ENCODE results near the gene PLCH1.

Gene PLCH1

DNA sequence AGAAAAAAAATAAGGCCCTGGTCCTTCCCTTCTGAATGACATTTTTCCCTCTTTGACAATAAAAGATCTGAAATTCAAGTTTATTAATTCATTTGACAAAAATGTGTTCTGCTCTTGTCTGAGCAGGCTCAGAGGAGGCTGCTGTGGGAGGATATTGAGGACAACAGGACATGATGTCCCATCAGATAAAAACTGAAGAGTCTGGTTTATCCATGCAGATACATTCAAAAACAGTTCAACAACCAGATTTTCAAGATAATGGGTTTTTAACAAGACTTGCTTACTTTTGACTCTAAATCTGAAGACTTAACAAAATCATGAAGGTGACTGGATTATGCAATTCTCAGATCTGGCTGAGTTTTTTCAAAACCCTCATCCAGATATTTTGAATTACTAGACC is 414.5 kb downstream of the PLCH1 start:
- Histone ChIP-seq H4K8ac (ENCODE audit: low read length) (no peak overlapping the region), H2BK5ac (ENCODE audit: low read depth, low read length, poor library complexity, severe bottlenecking) (no peak overlapping the region), H3K9me3 (ENCODE audit: control insufficient read depth, low read length) (no peaks in the 10 kb centered on the region), H2AFZ (ENCODE audit: low read depth, low read length) (no peak overlapping the region), H2BK120ac (ENCODE audit: low read depth, low read length) (no peak overlapping the region), H4K91ac (ENCODE audit: low read length) (no peak overlapping the region), H3K27ac (ENCODE audit: low read length, poor library complexity, severe bottlenecking) (no peak overlapping the region), H3K18ac (ENCODE audit: low read depth in 1 of 2, low read length in 2 of 2) (no peak overlapping the region), H3K79me1 (replicated peaks; ENCODE audit: low read length, poor library complexity, severe bottlenecking) (no peaks in the 10 kb centered on the region), H3K4me1 (ENCODE audit: control insufficient read depth, insufficient read depth, low read depth, low read length) (no peaks in the 10 kb centered on the region), H3K4me3 (ENCODE audit: insufficient read depth in 1 of 2, low read depth in 1 of 2, low read length in 2 of 2) (no peak overlapping the region), H3K4me2 (ENCODE audit: low read length, poor library complexity, severe bottlenecking) (no peak overlapping the region), H3K36me3 (ENCODE audit: control insufficient read depth in 1 of 2, insufficient read depth in 2 of 2, low read depth in 1 of 2, low read length in 2 of 2) (no peaks in the 10 kb centered on the region), H3K9ac (ENCODE audit: low read length) (no peak overlapping the region), H2BK12ac (ENCODE audit: low read length in 2 of 2) (no peak overlapping the region), H3K27me3 (ENCODE audit: control insufficient read depth in 1 of 2, insufficient read depth in 1 of 2, low read length in 2 of 2) (no peaks in the 10 kb centered on the region), H3K14ac (ENCODE audit: low read length in 2 of 2) (no peak overlapping the region), H2BK15ac (ENCODE audit: low read depth, poor library complexity, severe bottlenecking) (no peak overlapping the region), H2AK5ac (ENCODE audit: low read length, severe bottlenecking) (no peak overlapping the region), H3K4ac (ENCODE audit: low read depth in 1 of 2, low read length in 2 of 2) (no peak overlapping the region), H3K23ac (ENCODE audit: low read length in 2 of 2) (no peak overlapping the region)
- DNase-seq, result no peak

DNA sequence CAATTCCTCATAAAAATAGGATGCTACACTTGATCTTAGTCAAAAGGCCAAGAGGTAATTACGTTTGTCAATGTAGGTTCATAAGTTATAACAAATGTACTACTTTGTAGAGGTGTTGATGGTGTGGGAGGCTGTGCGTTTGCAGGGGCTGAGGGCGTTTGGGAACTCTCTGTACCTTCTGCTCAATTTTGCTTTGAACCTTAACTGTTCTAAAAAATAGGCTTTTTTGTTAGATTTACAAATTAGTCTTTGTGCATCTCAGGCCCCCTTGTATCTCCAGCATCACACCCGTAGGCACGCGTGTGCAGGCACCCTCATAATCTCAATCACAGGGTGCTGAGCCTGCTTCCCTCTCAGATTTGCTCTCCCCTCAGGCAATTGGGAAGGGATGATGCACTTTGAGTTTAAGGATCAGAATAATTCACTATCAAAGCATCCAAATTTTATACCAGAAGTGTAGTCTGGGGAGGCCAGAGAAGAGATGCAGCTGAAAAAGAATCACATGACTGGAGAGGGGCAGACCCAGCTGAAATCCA is 415.3 kb downstream of the PLCH1 start:
- H2BK15ac ChIP-seq (ENCODE audit: low read depth, poor library complexity, severe bottlenecking), result no peak overlapping the region
- DNase-seq, result no peak
- no peak overlapping the region for H3K4me2 ChIP-seq (ENCODE audit: low read length, poor library complexity, severe bottlenecking)
- H2BK5ac ChIP-seq (ENCODE audit: low read depth, low read length, poor library complexity, severe bottlenecking), result no peak overlapping the region
- H2AK5ac ChIP-seq (ENCODE audit: low read length, severe bottlenecking), result no peak overlapping the region
- no peak overlapping the region for H3K14ac ChIP-seq (ENCODE audit: low read length in 2 of 2)
- H3K4me3 ChIP-seq (ENCODE audit: insufficient read depth in 1 of 2, low read depth in 1 of 2, low read length in 2 of 2), result no peak overlapping the region
- H3K27ac ChIP-seq (ENCODE audit: low read length, poor library complexity, severe bottlenecking), result no peak overlapping the region
- no peak overlapping the region for H3K4ac ChIP-seq (ENCODE audit: low read depth in 1 of 2, low read length in 2 of 2)
- H3K79me1 ChIP-seq (replicated peaks; ENCODE audit: low read length, poor library complexity, severe bottlenecking), result no peaks in the 10 kb centered on the region
- 77% methylated on average over 3 of the region's 6 CpGs for WGBS
- H3K9ac ChIP-seq (ENCODE audit: low read length), result no peak overlapping the region
- no peak overlapping the region for H2AFZ ChIP-seq (ENCODE audit: low read depth, low read length)
- H4K91ac ChIP-seq (ENCODE audit: low read length), result no peak overlapping the region
- H3K9me3 ChIP-seq (ENCODE audit: control insufficient read depth, low read length), result no peaks in the 10 kb centered on the region
- H3K27me3 ChIP-seq (ENCODE audit: control insufficient read depth in 1 of 2, insufficient read depth in 1 of 2, low read length in 2 of 2), result no peaks in the 10 kb centered on the region
- H2BK120ac ChIP-seq (ENCODE audit: low read depth, low read length), result no peak overlapping the region
- no peak overlapping the region for H3K18ac ChIP-seq (ENCODE audit: low read depth in 1 of 2, low read length in 2 of 2)
- no peak overlapping the region for H2BK12ac ChIP-seq (ENCODE audit: low read length in 2 of 2)
- H4K8ac ChIP-seq (ENCODE audit: low read length), result no peak overlapping the region
- H3K36me3 ChIP-seq (ENCODE audit: control insufficient read depth in 1 of 2, insufficient read depth in 2 of 2, low read depth in 1 of 2, low read length in 2 of 2), result no peaks in the 10 kb centered on the region
- no peaks in the 10 kb centered on the region for H3K4me1 ChIP-seq (ENCODE audit: control insufficient read depth, insufficient read depth, low read depth, low read length)
- H3K23ac ChIP-seq (ENCODE audit: low read length in 2 of 2), result no peak overlapping the region

DNA sequence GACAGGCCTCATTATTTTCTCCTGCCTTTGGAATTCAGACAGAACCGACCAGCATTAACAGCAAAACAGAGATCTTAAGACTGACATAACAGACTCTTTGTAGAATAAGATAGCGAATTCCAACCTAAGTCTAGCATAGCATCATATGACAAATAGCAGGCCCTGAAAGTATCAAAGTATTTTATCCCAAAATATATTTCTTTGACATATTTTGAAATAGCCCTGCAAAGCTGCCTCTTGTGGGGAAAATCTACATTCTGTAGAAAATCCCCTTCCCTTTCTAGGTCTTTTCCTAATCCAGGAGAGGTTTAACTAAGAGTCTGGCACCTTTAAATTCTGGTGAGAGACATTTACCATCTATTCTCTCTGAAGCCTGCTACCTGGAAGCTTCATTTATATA is 417.0 kb downstream of the PLCH1 start:
- Histone ChIP-seq H2BK15ac (ENCODE audit: low read depth, poor library complexity, severe bottlenecking) (no peak overlapping the region), H4K91ac (ENCODE audit: low read length) (no peak overlapping the region), H3K9me3 (ENCODE audit: control insufficient read depth, low read length) (no peaks in the 10 kb centered on the region), H3K4me2 (ENCODE audit: low read length, poor library complexity, severe bottlenecking) (no peak overlapping the region), H3K4ac (ENCODE audit: low read depth in 1 of 2, low read length in 2 of 2) (no peak overlapping the region), H4K8ac (ENCODE audit: low read length) (no peak overlapping the region), H2AFZ (ENCODE audit: low read depth, low read length) (no peak overlapping the region), H3K14ac (ENCODE audit: low read length in 2 of 2) (no peak overlapping the region), H3K4me3 (ENCODE audit: insufficient read depth in 1 of 2, low read depth in 1 of 2, low read length in 2 of 2) (no peak overlapping the region), H2BK5ac (ENCODE audit: low read depth, low read length, poor library complexity, severe bottlenecking) (no peak overlapping the region), H3K27ac (ENCODE audit: low read length, poor library complexity, severe bottlenecking) (no peak overlapping the region), H3K4me1 (ENCODE audit: control insufficient read depth, insufficient read depth, low read depth, low read length) (no peaks in the 10 kb centered on the region), H3K18ac (ENCODE audit: low read depth in 1 of 2, low read length in 2 of 2) (no peak overlapping the region), H3K23ac (ENCODE audit: low read length in 2 of 2) (no peak overlapping the region), H3K9ac (ENCODE audit: low read length) (no peak overlapping the region), H3K27me3 (ENCODE audit: control insufficient read depth in 1 of 2, insufficient read depth in 1 of 2, low read length in 2 of 2) (no peaks in the 10 kb centered on the region), H3K36me3 (ENCODE audit: control insufficient read depth in 1 of 2, insufficient read depth in 2 of 2, low read depth in 1 of 2, low read length in 2 of 2) (no peaks in the 10 kb centered on the region), H2BK120ac (ENCODE audit: low read depth, low read length) (no peak overlapping the region), H2BK12ac (ENCODE audit: low read length in 2 of 2) (no peak overlapping the region), H2AK5ac (ENCODE audit: low read length, severe bottlenecking) (no peak overlapping the region), H3K79me1 (replicated peaks; ENCODE audit: low read length, poor library complexity, severe bottlenecking) (no peaks in the 10 kb centered on the region)
- 75% methylated on average over 2 of the region's 2 CpGs for WGBS
- DNase-seq, result no peak

DNA sequence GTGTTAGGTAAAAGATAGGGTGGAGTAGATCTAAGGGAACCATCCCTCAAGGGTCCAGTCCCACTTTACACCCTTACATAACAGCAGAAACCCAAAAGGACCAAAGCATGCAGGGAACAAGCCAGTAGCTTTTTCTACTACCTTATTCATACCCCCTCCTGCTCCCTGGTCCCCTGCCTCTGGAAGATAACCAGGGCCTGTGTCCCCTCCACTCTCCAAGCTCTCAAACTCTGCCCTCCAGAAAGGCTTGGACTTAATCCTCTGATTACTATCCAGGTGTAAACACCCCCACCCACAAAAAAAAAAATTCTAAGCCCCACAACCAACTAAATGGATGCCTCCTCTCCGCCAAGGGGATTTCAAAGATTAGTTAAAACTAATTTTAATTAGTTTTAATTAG is 417.4 kb downstream of the PLCH1 start:
- H3K36me3 ChIP-seq (ENCODE audit: control insufficient read depth in 1 of 2, insufficient read depth in 2 of 2, low read depth in 1 of 2, low read length in 2 of 2), result no peaks in the 10 kb centered on the region
- no peak overlapping the region for H3K18ac ChIP-seq (ENCODE audit: low read depth in 1 of 2, low read length in 2 of 2)
- H2BK12ac ChIP-seq (ENCODE audit: low read length in 2 of 2), result no peak overlapping the region
- WGBS, result no CpG with 5 or more reads among the region's 1 CpG
- no peak overlapping the region for H3K4ac ChIP-seq (ENCODE audit: low read depth in 1 of 2, low read length in 2 of 2)
- no peak overlapping the region for H3K4me2 ChIP-seq (ENCODE audit: low read length, poor library complexity, severe bottlenecking)
- no peak overlapping the region for H3K27ac ChIP-seq (ENCODE audit: low read length, poor library complexity, severe bottlenecking)
- H3K4me3 ChIP-seq (ENCODE audit: insufficient read depth in 1 of 2, low read depth in 1 of 2, low read length in 2 of 2), result no peak overlapping the region
- H3K23ac ChIP-seq (ENCODE audit: low read length in 2 of 2), result no peak overlapping the region
- no peak overlapping the region for H2BK5ac ChIP-seq (ENCODE audit: low read depth, low read length, poor library complexity, severe bottlenecking)
- no peak overlapping the region for H2AFZ ChIP-seq (ENCODE audit: low read depth, low read length)
- no peak overlapping the region for H2AK5ac ChIP-seq (ENCODE audit: low read length, severe bottlenecking)
- no peak overlapping the region for H4K91ac ChIP-seq (ENCODE audit: low read length)
- H4K8ac ChIP-seq (ENCODE audit: low read length), result no peak overlapping the region
- H3K9me3 ChIP-seq (ENCODE audit: control insufficient read depth, low read length), result no peaks in the 10 kb centered on the region
- no peak overlapping the region for H3K9ac ChIP-seq (ENCODE audit: low read length)
- no peaks in the 10 kb centered on the region for H3K27me3 ChIP-seq (ENCODE audit: control insufficient read depth in 1 of 2, insufficient read depth in 1 of 2, low read length in 2 of 2)
- H2BK120ac ChIP-seq (ENCODE audit: low read depth, low read length), result no peak overlapping the region
- no peak overlapping the region for H2BK15ac ChIP-seq (ENCODE audit: low read depth, poor library complexity, severe bottlenecking)
- H3K14ac ChIP-seq (ENCODE audit: low read length in 2 of 2), result no peak overlapping the region
- H3K79me1 ChIP-seq (replicated peaks; ENCODE audit: low read length, poor library complexity, severe bottlenecking), result no peaks in the 10 kb centered on the region
- H3K4me1 ChIP-seq (ENCODE audit: control insufficient read depth, insufficient read depth, low read depth, low read length), result no peaks in the 10 kb centered on the region
- DNase-seq, result no peak
